ENCODE measurements around the gene PMPCA.

PMPCA gene

DNA sequence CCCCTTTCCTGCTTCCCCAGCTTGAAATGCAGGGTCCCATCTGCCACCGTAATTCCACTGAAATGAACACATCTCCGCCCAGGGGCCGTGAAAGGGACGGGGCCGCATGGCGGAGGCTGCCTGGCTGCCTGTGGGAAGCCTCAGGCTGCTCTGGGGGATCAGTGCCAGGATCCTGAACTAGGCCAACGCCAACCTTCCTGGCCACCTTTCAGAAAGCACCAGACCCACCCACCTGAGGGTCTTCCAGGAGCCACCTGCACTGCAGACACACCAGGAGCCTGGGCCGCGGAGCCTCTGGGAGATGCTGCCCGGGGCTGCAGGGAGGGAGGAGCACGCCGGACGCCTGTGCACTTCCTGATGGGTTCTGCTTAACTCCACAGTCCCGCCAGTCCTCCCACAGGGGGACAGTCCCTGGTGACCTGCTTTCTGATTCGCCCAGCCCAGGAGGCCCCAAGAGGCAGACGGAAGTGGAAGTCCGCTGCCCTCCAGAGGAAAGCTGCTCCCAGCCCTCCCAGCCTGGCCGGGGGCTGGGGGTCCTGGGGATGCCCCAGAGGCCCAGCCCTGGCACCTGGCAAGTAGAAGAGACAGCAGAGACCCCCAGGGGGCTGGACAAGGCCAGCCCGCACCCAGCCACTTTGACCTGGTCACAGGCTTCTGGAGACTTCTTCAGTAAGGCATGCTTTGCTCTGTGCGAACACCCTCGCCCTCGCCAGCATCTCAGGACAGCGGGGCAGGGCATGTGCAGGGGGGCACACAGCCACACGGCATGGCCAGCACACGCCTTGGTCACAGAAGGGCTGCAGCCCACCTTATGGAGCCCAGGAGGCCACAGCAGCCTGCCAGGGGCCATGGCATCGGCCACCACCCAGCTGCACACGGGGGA is 36.9 kb upstream of the PMPCA start, which contains the start of gene CARD9:
TSS of gene CARD9 (minus strand) at position 370 of the 883 bp plus-strand sequence. CDS start 1,591 bp downstream, outside the sequence.
- no peak for DNase-seq (ENCODE audit: low read depth in 2 of 2)

GRCh38 chr9:136374183-136374575 is 36.3 kb upstream of the PMPCA start:
- no peak for DNase-seq (ENCODE audit: low read depth in 2 of 2)

GRCh38 chr9:136375096-136375495 is 35.4 kb upstream of the PMPCA start:
- DNase-seq (ENCODE audit: low read depth in 2 of 2) = no peak

- no peak for DNase-seq (ENCODE audit: low read depth in 2 of 2)
Measured at GRCh38 chr9:136376457-136376856, 34.0 kb upstream of the PMPCA start.

DNA sequence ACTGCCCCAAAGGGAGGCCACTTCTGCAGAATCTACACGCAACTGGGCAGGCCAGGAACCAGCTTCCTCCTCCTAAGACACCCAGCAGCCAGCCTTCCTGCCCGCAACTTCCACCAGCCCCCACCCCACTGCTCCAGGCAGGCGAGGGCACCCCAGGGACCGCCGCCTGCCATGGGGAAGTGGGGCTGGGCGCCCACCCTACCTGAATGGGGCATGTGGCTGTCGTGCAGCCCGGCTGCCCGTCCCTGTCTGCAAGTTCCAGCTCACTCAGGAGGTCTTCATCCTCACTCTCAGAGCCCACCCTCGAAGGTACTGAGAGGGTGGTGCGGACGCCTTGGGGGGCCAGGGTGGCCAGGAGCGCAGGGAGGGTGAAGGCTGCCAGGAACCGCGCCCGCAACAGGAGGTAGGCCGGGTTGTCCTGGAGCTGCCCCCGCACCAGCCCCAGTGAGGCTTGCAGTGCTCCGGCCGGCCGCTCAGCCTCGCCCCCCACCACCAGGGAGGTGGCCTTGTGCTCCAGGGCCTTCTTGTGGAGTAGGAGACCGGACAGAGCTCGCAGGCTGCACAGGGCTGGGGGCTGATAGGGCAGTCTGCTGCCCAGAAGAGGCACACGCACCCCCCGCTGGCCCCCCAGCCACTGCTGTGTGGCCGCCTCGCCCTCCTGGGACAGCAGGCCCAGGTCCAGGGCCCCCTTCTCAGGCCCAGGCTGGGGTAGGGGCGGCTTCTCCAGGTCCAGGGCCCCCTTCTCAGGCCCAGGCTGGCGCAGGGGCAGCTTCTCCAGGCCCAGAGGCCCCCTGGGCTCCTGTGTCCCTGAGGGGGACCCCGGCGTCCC is 32.9 kb upstream of the PMPCA start:
- no peak for DNase-seq (ENCODE audit: low read depth in 2 of 2)

- no peak for DNase-seq (ENCODE audit: low read depth in 2 of 2)
Measured at GRCh38 chr9:136378170-136379002, 32.1 kb upstream of the PMPCA start.

DNA sequence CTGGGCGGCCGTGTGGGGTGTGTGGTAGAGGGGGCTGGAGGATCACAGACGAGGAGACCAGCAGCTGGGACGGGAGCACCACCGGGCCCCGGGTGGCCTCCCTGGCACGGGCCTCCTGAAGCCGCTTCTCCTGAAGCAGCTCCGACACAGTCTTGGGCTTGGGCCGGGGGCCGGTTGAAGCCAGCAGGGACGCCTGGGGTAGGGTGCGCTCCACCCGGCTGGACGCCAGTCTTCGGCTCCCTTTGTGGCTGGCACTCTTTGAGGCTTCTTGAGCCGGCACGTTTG is 31.5 kb upstream of the PMPCA start:
- DNase-seq (ENCODE audit: low read depth in 2 of 2) = no peak

- DNase-seq (ENCODE audit: low read depth in 2 of 2) = no peak
Measured at GRCh38 chr9:136379401-136379800, 31.1 kb upstream of the PMPCA start.

GRCh38 chr9:136379891-136380290 is 30.6 kb upstream of the PMPCA start:
- DNase-seq (ENCODE audit: low read depth in 2 of 2) = no peak

GRCh38 chr9:136380381-136380780 is 30.1 kb upstream of the PMPCA start:
- DNase-seq (ENCODE audit: low read depth in 2 of 2) = no peak

- DNase-seq (ENCODE audit: low read depth in 2 of 2) = no peak
Measured at GRCh38 chr9:136381311-136381710, 29.1 kb upstream of the PMPCA start.

DNA sequence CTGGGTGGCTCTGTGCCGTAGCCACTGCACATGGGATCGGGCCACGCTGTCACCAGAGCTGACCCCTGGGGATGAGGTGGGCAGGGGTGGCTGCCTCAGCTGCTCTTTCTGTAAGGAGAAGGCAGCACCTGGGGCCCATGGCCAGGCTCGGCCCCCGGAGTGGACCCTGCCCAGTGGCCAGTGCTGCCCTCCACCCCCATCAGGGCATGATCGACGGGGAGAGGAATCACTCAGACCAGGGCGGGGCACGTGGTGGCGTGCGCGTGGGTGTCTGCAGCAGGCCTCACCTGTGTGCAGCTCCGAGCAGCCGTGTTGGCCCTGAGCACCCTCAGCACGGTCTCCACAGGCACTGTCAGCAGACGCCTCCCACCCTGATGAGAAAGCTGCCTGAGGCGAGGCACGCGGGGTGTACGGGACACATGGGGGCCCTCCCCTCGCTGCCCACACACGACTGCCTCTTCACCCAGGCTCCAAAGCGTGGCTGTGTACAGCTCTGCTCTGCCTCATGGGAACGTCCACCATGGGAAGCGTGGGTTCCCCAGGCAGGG is 28.4 kb upstream of the PMPCA start:
- DNase-seq (ENCODE audit: low read depth in 2 of 2) = no peak

- no peak for DNase-seq (ENCODE audit: low read depth in 2 of 2)
Measured at GRCh38 chr9:136383436-136383835, 27.0 kb upstream of the PMPCA start.

- DNase-seq (ENCODE audit: low read depth in 2 of 2) = no peak
Measured at GRCh38 chr9:136385015-136385414, 25.4 kb upstream of the PMPCA start.

GRCh38 chr9:136386018-136386417 is 24.4 kb upstream of the PMPCA start:
- no peak for DNase-seq (ENCODE audit: low read depth in 2 of 2)

GRCh38 chr9:136387217-136387616 is 23.2 kb upstream of the PMPCA start:
- DNase-seq (ENCODE audit: low read depth in 2 of 2) = no peak

DNA sequence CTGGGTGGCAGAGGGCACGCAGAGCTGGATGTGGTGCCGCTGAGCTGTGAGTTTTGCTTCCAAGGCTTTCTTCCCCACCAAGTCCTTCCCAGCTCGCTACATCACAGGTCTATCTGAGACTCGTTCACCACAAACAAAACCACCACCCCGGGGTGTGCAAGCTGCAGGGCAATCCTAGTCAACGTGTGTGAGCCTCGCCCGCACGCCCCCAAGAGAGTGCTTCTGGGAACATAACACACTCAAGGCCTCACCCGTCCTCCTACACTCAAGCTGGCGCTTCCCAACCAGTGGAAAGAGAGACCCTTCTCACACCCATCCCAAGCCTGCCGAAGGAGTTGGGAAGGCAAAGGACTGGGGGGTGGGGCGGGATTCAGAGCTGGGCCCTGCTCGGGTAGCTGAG is 21.1 kb upstream of the PMPCA start:
- no peak for DNase-seq (ENCODE audit: low read depth in 2 of 2)

GRCh38 chr9:136391737-136392537 is 18.5 kb upstream of the PMPCA start:
- DNase-seq (ENCODE audit: low read depth in 2 of 2) = no peak

DNA sequence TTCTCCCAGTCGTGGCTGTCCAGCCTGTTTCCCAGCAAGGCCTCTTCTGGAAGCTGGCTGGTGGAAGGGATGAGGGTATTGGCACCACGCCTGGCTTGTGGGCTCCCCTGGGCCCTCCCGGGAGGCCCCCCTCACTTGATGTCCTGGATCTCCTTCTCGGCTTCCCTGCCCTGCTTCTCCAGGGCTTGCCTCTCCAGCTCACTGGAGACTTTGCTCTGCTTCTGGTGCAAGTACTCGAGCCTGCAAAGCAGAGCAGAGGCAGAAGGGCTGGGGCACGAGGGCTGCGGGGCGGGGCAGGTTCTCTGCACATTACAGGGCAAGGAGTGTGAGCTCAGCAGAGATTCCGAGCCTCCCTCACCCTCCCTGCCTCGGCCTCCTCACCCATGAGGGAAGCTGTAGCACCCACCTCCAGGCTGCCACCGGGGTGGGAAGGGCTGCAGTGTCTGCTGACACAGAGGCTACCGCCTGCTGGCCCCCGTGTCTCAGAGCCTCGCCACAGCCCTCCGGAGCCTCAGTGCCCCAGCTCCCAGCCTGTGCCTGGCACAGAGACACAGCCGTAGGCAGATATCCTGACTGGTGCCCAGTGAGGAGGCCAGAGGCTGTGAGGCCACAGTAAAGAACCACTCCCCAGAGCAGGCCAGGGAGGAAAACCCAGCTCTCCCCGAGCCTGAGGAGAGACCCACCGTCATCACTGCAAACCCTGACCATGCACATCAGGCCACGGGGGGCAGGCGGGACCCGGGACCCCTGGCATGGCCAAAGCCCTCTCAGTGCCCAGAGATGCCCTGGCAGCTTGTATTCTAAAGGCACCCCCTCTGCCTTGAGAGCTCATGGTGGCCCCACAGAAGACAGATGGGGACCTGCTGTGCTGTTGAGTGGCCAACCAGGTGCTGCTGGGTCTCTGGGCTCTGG is 17.7 kb upstream of the PMPCA start:
- DNase-seq (ENCODE audit: low read depth in 2 of 2) = no peak

DNA sequence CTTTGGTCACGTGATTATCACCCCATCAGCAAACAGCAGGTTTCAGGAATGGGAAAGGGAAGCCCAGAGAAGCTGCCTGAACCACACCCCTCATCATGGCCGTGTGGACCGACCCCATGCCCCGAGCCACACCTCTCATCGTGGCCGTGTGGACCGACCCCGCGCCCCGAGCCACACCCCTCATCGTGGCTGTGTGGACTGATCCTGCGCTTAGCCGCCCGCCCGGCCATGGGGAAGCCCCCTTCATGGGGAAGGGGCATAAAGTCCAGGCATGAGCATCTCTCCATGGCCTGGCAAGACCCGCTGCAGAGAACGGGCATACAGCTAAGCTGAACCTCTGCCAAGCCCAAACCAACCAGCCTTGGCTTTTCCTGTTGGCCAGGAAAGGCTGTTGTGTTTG is 16.9 kb upstream of the PMPCA start:
- DNase-seq (ENCODE audit: low read depth in 2 of 2) = no peak
